RWPE2 (cell line): ENCODE results near the gene LRRC8B.

Experiments used
- ATAC-seq: fragments of 200-7000 bp; cut with Tn5 transposase; 3 replicates; pipeline ENCODE4 v1.9.1; 2021; ENCODE audit warnings: low read depth
- DNase-seq: peaks from one replicate; pipeline ENCODE4 v3.0.0-alpha.2; 2020; ENCODE audit warnings: low spot score
- H3K27ac ChIP-seq: fragments of 450-650 bp; 2 replicates; pipeline ENCODE4 v1.5.1; 2017; ENCODE audit warnings: mild to moderate bottlenecking; ENCODE audit not compliant: poor library complexity, severe bottlenecking
- H3K27me3 ChIP-seq: fragments of 250-450 bp; sonication (Bioruptor Pico); 2 replicates; pipeline ENCODE4 v1.5.1; 2021; ENCODE audit warnings: mild to moderate bottlenecking, moderate library complexity; ENCODE audit not compliant: insufficient read depth, poor library complexity, severe bottlenecking
- H3K36me3 ChIP-seq: fragments of 250-450 bp; sonication (Bioruptor Pico); 2 replicates; pipeline ENCODE4 v1.5.1; 2020; ENCODE audit warnings: low read depth, mild to moderate bottlenecking, moderate library complexity
- H3K4me1 ChIP-seq: fragments of 250-450 bp; sonication (Bioruptor Pico); 2 replicates; pipeline ENCODE4 v1.5.1; 2021; ENCODE audit warnings: mild to moderate bottlenecking, moderate library complexity; ENCODE audit not compliant: insufficient read depth, poor library complexity, severe bottlenecking
- H3K4me3 ChIP-seq: fragments of 250-450 bp; sonication (Bioruptor Pico); 2 replicates; pipeline ENCODE4 v1.5.1; 2021; ENCODE audit warnings: mild to moderate bottlenecking, moderate library complexity; ENCODE audit not compliant: severe bottlenecking
- H3K9me3 ChIP-seq: fragments of 250-450 bp; sonication (Bioruptor Pico); 2 replicates; pipeline ENCODE4 v1.5.1; 2021; ENCODE audit warnings: mild to moderate bottlenecking, moderate library complexity; ENCODE audit not compliant: severe bottlenecking
- CTCF ChIP-seq: fragments of 450-650 bp; IDR thresholded peaks from one replicate; pipeline ENCODE4 v1.5.1; 2017; ENCODE audit warnings: mild to moderate bottlenecking, moderate library complexity; ENCODE audit not compliant: poor library complexity, severe bottlenecking

Gene LRRC8B

DNA sequence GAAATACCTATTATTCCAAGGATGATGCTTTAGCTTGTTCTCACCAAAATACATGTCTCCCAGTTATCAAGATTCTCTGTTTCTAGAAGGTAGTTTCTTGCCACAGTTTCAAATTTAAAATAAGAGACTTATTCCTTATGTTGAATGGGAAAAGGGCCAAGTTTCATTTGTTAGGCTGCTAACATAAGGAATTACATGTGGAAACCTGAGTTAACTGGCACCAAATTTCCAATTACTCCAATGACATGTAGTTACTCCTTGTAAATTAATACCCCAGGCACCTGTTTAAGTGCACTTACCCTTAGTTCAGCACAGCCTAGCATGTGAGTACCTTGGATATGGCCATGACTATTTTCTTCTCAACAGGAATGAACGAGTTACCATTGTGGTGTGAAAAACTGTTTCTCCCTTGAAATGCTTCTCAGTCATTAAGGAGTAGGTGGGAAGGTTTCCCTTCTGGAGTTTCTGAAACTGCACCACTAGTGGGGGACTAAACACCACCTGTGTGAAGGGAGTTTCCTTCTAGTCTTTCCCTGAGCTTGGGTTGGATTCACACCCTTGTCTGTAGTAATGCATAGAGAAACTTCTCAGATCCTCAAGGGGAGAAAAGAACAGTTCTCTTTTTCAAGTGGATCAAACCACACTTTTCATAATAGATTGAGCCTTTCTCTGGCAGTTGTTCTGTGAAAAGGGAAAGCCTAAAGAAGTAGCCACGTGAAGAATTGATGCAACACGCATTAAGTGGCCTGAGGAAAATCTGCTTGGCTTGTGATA, 76.0 kb downstream of the LRRC8B start:
- TF ChIP-seq CTCF = no peak
- Histone ChIP-seq H3K27me3 (no peaks in the 10 kb centered on the region), H3K27ac (no peak overlapping the region), H3K4me1 (peaks cover 19% of the 10 kb centered on the region), H3K36me3 (no peaks in the 10 kb centered on the region), H3K4me3 (no peak overlapping the region), H3K9me3 (no peaks in the 10 kb centered on the region)
- no peak for DNase-seq
- no peak for ATAC-seq

GRCh38 chr1:89602871-89603404, 78.3 kb downstream of the LRRC8B start:
- Histone ChIP-seq H3K27ac (no peak overlapping the region), H3K27me3 (no peaks in the 10 kb centered on the region), H3K4me3 (no peak overlapping the region), H3K4me1 (peaks cover 28% of the 10 kb centered on the region), H3K9me3 (no peaks in the 10 kb centered on the region), H3K36me3 (no peaks in the 10 kb centered on the region)
- TF ChIP-seq CTCF = no peak
- DNase-seq (no peak), ATAC-seq (no peak)

DNA sequence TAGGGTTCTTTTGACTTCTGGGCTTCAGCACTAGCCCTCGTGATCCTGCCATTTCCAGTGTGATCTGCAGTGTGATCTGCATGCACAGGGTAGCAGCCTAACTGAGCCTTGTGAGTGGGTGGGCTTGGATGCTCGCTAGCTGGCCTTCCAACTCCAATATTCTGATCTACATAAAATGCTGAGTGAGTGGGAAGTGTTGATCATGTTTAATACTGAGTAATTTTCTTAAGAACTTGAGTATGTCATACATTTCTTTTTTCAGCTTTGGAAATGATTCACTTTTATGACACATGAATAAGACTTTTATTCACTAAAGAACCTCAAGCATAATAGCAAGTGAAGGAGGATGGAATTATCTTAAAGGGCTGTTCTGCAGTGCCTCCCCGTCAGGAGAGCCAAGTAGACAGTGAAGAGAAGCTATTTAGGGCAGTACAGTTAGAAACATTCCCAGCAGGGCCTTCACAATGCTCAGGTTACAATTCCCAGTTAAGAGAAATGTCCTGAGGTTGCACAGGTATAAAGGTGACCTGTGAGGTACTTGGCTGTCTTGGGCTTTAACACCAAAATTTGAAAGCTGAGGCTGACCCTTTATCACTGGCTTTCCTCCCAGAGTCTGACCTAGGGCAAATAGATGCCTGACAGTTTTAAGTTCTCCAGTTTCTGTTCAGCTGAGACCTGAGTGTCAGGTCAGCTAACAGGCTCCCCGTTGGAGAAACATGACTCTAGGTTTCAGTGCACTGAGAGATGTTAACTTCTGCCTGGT, 79.2 kb downstream of the LRRC8B start:
- Histone ChIP-seq H3K36me3 (no peaks in the 10 kb centered on the region), H3K4me3 (no peak overlapping the region), H3K27ac (no peak overlapping the region), H3K9me3 (no peaks in the 10 kb centered on the region), H3K4me1 (peaks cover 37% of the 10 kb centered on the region), H3K27me3 (no peaks in the 10 kb centered on the region)
- DNase-seq (no peak), ATAC-seq (peak; percentile 38)
- TF ChIP-seq CTCF = no peak

- no peak overlapping the region for H3K4me3 ChIP-seq
- TF ChIP-seq CTCF = no peak
- H3K9me3 ChIP-seq = no peaks in the 10 kb centered on the region
- peaks cover 42% of the 10 kb centered on the region for H3K4me1 ChIP-seq
- DNase-seq (no peak), ATAC-seq (peak; percentile 3; the same call in 1 of the 3 replicates)
- H3K36me3 ChIP-seq = no peaks in the 10 kb centered on the region
- H3K27ac ChIP-seq = no peak overlapping the region
- H3K27me3 ChIP-seq = no peaks in the 10 kb centered on the region
These were observed 79.7 kb downstream of the LRRC8B start for GRCh38 chr1:89604414-89604735.
